Measurements from ENCODE around the gene STRN. TPM values are rescaled to one million over a fixed set of nuclear protein-coding genes. Genes with fewer than 3 reads are reported as not detected.

The STRN gene, protein sequence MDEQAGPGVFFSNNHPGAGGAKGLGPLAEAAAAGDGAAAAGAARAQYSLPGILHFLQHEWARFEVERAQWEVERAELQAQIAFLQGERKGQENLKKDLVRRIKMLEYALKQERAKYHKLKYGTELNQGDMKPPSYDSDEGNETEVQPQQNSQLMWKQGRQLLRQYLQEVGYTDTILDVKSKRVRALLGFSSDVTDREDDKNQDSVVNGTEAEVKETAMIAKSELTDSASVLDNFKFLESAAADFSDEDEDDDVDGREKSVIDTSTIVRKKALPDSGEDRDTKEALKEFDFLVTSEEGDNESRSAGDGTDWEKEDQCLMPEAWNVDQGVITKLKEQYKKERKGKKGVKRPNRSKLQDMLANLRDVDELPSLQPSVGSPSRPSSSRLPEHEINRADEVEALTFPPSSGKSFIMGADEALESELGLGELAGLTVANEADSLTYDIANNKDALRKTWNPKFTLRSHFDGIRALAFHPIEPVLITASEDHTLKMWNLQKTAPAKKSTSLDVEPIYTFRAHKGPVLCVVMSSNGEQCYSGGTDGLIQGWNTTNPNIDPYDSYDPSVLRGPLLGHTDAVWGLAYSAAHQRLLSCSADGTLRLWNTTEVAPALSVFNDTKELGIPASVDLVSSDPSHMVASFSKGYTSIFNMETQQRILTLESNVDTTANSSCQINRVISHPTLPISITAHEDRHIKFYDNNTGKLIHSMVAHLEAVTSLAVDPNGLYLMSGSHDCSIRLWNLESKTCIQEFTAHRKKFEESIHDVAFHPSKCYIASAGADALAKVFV
- total RNA-seq: 33.1 TPM
- long read RNA-seq, full-length matches to known transcripts: 13 of 20 reads
- long read RNA-seq, partial matches to known transcripts: 1 of 20 reads
- long read RNA-seq, other reads (novel, unspliced or antisense): 6 of 20 reads

DNA sequence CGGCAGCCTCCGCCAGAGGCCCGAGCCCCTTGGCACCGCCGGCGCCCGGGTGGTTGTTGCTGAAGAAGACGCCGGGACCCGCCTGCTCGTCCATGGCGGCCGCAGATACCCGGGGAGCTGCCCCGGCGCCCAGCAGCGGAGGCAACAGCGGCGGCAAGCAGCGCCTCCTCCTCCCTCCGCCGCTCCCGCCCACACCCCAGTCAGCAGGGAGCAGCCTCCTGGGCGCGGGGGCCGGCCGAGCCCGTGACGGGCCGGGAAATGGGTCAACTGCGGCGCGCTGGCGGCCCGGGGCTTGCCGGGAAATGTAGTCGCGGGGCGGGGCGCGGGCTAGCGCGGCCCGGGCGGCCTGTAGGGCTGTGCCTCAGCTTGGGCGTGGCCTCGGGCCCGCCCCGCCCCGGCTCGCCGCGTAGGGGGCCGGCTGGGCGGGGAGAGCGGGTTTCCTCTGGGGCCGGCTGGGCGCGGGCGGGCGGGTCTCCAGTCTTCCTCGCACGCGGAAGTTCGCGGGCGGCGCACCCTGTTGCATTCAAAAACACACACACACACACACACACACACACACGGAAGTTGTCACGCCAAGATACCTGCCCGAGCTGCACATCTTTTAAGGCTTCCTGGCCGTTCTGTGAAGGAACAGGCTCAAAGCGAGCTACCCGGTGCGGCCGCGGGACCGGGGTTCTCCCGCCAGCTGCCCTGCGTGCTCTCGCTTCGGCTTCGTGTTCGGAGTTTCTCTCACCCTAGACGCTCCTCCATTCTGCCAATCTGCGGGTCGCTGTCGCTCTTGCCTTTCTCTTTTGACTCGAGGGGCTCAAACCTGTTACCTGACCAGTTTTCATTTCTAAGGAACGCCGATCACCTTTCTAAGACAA, at the start of gene STRN:
Gene STRN (minus strand): TSS at position 167 of the 866 bp plus-strand sequence. CDS start 73 bp downstream, at position 94.
- peak within 1 kb of the TSS; percentile 91 for H3K27ac ChIP-seq
- DNase-seq (peak; percentile 99), ATAC-seq (peak; percentile 98)
- TF ChIP-seq, protein P1, sequence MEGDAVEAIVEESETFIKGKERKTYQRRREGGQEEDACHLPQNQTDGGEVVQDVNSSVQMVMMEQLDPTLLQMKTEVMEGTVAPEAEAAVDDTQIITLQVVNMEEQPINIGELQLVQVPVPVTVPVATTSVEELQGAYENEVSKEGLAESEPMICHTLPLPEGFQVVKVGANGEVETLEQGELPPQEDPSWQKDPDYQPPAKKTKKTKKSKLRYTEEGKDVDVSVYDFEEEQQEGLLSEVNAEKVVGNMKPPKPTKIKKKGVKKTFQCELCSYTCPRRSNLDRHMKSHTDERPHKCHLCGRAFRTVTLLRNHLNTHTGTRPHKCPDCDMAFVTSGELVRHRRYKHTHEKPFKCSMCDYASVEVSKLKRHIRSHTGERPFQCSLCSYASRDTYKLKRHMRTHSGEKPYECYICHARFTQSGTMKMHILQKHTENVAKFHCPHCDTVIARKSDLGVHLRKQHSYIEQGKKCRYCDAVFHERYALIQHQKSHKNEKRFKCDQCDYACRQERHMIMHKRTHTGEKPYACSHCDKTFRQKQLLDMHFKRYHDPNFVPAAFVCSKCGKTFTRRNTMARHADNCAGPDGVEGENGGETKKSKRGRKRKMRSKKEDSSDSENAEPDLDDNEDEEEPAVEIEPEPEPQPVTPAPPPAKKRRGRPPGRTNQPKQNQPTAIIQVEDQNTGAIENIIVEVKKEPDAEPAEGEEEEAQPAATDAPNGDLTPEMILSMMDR (IDR thresholded peaks at IDR 0.05): no peak
- H3K36me3 ChIP-seq: no peaks in the 10 kb centered on the region
- H3K4me3 ChIP-seq: peak within 1 kb of the TSS; percentile 90
- intact Hi-C loops (cut with DNase I): no loop called here
- H3K27me3 ChIP-seq: no peaks in the 10 kb centered on the region
- H3K4me1 ChIP-seq: peaks cover 26% of the 10 kb centered on the region
- H3K9me3 ChIP-seq: no peaks in the 10 kb centered on the region

DNA sequence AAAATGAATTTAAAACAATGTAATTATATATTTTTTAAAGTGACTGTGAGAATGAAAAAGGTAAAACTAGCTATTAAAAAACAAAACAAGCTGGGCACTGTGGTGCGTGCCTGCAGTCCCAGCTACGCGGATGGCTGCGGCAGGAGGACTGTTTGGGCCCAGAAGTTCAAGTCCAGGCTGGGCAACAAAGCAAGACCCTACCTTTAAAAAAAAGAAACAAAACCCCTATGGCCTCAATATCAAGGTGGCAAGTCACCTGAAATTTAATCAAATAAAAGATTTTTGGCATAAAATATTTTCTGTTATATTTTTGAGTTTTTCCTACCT, 46.9 kb upstream of the STRN start:
- DNase-seq (no peak), ATAC-seq (no peak)
- H3K27me3 ChIP-seq: no peaks in the 10 kb centered on the region
- H3K9me3 ChIP-seq: no peaks in the 10 kb centered on the region
- H3K36me3 ChIP-seq: peaks cover 85% of the 10 kb centered on the region
- intact Hi-C loops (cut with DNase I): no loop called here
- H3K4me3 ChIP-seq: no peak overlapping the region
- H3K27ac ChIP-seq: no peak overlapping the region
- TF ChIP-seq, protein P1 (IDR thresholded peaks at IDR 0.05): no peak
- H3K4me1 ChIP-seq: no peaks in the 10 kb centered on the region

DNA sequence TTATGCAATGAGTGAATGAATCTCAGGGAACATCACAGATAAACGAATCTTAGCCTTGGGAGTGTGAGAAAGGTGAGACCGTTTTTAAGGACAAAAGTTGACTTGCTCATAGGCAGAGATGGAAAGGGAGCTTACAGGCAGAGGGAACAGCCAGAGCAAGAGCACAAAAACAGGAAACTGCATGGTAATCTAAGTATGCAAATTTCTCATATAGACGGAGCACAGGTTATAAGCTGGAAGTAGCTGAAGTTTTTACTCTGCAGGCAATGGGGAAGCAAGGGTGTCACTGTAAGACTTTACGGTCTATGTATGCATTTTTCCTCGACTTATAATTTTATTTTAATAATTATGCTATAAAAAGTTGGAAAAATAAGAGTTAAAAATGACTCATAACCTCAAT, 44.8 kb upstream of the STRN start:
- H3K27ac ChIP-seq: no peak overlapping the region
- no peak for DNase-seq
- no peak for ATAC-seq
- H3K4me1 ChIP-seq: no peaks in the 10 kb centered on the region
- no peaks in the 10 kb centered on the region for H3K9me3 ChIP-seq
- no peaks in the 10 kb centered on the region for H3K27me3 ChIP-seq
- TF ChIP-seq, protein P1 (IDR thresholded peaks at IDR 0.05): no peak
- peaks cover 85% of the 10 kb centered on the region for H3K36me3 ChIP-seq
- intact Hi-C loops (cut with DNase I): no loop called here
- no peak overlapping the region for H3K4me3 ChIP-seq

DNA sequence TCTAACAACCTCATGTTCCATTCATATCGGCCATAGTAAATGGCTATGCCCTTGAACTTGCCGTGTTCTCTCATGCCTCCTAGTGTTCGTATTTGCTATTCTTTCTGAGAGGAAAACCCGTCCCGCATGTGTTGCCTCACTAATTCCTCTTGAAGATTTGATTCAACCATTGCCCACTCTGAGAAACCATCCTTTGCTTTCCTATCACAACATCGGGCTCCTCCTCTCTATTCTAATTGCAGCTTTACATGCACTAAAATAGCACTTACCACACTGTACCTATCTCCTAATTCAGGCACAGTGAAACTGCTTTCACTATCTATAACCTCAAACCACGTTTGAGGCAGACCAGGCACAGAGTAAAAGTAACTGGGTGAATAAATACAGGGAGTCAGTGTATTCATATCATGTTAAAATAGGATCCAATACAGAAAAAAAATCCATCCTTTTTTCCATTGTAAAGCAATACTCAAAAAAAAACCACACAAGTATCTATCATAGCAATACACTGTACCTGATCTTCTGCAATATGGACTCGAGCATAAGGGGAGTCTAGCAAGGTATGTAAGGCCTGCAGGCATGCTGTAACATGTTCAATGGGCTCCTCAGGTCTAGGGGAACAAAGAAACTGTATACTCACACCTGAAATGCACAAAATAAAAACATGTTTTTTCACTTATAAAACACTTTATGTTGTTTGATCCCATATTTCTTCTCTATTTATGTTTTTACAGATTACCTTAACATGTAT, 39.0 kb upstream of the STRN start:
- intact Hi-C loops (cut with DNase I): no loop called here
- H3K27me3 ChIP-seq: no peaks in the 10 kb centered on the region
- H3K4me1 ChIP-seq: no peaks in the 10 kb centered on the region
- H3K36me3 ChIP-seq: peaks cover 92% of the 10 kb centered on the region
- no peak for ATAC-seq
- no peak for DNase-seq
- H3K9me3 ChIP-seq: no peaks in the 10 kb centered on the region
- H3K4me3 ChIP-seq: no peak overlapping the region
- no peak overlapping the region for H3K27ac ChIP-seq
- TF ChIP-seq, protein P1 (IDR thresholded peaks at IDR 0.05): peak; percentile 26

Data from upper lobe of right lung (tissue), 1 donor.